NOMO-1 treated with dmso at 0.1 percent for 144 hours (cell line): Measurements from ENCODE around the gene ITGAL.
A peak's percentile ranks its signal among the peaks of the same experiment; 100 is the strongest.
"Not testable (repeated sequence)": the region's sequence is repeated elsewhere in the genome, so short reads cannot be mapped to it uniquely, and the experiment has no call there.

Experiments
- DNase-seq: peaks from one replicate; lab custom pipeline; 2025; ENCODE audit not compliant: unreplicated experiment; lab: John Stamatoyannopoulos, UW

ITGAL gene

DNA sequence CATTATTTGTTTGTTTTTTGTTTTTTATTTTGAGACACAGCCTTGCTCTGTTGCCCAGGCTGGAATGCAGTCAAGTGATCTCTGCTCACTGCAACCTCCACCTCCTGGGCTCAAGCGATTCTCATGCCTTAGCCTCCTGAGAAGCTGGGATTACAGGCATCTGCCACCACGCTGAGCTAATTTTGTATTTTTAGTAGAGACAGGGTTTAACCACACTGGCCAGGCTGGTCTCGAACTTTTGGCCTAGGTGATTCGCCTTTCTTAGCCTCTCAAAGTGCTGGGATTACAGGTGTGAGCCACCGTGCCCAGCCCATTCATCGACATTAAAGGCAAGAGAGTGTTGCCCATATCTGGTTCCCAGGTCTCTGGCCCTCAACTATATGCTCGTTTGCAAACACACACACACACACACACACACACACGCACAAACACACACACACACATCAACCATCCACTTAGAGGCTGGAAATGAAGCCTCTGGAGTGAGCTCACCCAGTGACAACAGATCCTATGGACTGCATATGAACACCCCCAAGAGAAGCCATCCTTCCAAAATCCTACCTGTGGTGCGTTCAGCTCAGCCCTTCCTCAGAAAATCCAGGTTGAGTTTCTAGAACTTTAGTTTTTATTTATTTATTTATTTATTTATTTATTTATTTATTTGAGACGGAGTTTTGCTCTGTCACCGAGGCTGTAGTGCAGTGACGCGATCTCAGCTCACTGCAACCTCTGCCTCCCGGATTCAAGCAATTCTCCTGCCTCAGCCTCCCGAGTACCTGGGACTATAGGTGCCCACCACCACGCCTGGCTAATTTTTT, 14.6 kb upstream of the ITGAL start:
- no peak for DNase-seq

DNA sequence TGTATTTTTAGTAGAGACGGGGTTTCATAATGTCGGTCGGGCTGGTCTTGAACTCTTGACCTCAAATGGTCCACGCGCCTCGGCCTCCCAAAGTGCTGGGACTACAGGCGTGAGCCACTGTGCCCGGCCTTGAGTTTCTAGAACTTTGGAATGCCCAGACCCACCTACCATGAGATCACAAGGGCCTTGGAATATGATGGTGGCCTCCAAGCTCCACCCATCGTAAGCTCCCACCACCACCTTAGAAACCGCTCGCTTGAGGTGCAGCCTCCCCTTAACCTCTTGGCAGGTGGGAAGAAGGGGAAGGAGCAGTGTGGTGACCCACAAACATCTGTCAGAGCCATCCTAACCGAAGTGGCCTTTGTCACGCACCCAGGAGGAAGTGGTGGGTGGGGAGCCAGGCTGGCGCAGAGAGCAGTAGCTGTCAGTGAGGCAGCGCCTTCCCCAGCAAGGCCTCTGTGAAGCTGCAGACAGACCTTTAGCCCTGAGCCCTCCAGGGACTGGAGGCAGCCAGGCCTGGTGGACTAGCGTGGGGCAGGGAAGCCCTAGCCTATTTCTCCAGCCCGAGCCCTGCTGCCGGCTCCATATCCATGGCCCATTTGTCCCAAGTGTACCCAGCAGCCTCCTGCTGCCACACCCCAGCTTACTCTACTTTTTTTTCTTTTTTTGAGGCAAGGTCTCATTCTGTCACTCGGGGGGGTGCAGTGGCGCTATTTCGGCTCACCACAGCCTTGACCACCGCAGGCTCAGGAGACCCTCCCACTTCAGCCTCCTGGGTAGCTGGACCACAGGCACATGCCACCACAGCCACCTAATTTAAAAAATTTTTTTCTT, 13.8 kb upstream of the ITGAL start:
- peak; percentile 97 for DNase-seq

DNA sequence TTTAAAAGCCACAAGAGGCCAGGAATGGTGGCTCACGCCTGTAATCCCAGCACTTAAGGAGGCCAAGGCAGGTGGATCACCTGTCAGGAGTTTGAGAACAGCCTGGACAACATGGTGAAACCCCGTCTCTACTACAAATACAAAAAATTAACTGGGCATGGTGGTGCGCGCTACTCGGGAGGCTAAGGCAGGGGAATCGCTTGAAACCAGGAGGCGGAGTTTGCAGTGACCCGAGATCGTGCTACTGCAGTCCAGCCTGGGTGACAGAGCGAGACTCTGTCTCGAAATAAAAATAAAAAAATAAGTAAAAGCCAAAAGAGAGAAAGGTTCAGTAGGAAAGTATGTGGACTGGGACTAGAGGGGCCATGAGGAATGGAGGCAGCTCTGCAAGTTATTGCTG, 13.1 kb upstream of the ITGAL start:
- DNase-seq: no peak

DNA sequence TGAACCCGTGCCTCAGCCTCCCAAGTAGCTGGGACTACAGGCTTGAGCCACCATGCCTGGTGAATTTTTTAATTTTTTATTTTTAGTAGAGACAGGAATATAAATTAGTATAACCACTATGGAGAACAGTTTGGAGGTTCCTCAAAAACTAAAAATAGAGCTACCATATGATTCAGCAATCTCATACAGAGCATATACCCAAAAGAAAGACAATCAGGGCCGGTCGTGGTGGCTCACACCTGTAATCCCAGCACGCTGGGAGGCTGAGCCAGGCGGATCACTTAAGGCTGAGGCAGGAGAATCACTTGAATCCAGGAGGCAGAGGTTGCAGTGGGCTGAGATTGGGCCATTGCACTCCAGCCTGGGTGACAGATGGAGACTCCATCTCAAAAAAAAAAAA, 11.1 kb upstream of the ITGAL start:
- not testable (repeated sequence) for DNase-seq

DNA sequence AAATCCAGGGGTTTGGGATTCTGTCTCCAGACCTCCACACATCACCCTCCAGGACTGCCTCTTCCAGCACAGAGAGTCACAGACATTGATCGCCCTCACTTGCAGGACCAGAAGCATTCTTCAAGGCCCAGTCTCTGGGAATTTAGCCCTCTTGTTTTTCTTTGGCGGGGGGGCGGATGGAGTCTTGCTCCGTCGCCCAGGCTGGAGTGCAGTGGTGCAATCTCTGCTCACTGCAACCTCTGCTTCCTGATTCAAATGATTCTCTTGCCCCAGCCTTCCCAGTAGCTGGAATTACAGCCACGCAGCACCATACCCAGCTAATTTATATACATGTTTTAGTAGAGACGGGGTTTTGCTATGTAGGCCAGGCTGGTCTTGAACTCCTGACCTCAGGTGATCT, 8.5 kb upstream of the ITGAL start:
- no peak for DNase-seq

DNA sequence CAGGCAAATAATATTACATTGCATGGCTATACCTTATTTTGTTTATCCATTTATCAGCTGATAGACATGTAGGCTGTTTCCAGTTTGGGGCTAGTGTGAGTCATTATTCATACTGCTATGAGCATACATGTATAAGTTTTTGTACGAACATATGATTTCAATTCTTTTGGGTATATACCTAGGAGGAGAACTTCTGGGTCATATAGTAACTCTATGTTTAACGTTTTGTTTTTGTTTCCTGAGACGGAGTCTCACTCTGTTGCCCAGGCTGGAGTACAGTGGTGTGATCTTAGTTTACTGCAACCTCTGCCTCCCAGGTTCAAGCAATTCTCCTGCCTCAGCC, 2.4 kb upstream of the ITGAL start:
- DNase-seq: no peak

DNA sequence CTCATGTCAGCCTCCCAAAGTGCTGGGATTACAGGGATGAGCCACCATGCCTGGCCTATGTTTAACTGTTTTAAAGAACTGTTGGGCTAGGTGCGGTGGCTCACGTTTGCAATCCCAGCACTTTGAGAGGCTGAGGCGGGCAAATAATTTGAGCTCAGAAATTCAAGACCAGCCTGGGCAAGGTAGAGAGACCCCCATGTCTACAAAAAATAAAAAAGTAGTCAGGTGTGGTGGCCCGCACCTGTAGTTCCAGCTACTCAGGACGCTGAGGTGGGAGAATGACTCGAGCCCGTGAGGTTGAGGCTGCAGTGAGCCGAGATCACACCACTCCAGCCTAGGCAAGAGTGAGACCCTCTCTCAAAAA, 1.9 kb upstream of the ITGAL start:
- no peak for DNase-seq

DNA sequence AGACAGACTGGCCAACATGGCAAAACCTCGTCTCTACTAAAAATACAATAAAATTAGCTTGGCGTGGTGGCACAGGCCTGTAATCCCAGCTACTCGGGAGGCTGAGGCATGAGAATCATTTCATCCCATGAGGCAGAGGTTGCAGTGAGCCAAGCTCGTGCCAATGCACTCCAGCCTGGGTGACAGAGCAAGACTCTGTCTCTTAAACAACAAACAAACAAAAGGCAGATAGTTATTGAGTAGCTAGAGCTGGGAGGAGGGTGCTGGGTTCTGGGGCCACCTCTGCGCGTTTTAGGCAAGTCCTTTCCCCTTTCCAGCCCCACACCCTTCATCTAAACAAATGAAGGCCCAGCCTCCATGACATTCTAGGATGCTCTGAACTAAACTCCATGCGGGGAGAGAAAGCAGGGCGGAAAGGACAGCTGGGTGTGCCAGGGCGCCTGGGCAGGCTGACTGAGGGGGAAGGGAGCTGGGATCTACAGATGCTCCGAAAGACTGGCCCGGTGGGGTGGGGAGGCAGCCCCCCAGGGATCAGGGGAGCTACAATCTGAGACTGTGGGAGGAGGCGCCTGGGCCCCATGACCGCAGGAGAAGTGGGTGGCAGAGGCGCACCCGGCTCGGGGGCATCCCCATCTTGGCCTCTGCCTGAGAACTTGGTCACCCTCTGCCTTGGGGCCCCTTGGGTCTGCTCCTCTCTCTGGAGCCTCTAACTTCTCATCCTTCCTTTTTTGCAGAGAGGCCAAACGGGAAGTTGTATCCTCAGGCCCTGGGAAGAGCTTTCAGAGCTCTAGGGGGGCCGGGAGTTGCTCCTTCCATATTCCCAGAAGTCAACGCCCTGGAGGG, 910 bp downstream of the ITGAL start:
- DNase-seq: no peak

DNA sequence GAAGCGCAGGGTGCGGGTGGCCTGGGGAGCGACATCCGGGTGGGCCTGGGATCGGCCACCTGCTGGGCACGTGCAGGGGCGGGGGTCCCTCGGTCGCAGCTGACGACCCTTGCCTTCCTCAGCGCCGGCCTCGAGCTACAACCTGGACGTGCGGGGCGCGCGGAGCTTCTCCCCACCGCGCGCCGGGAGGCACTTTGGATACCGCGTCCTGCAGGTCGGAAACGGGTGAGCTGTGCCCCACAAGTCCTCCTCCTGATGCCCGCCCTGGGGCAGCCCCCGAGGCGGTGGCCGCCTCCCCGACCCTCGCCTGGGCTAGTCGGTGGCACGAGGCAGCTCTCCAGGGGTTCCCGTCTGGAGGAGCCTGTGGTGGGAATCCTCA, 1.5 kb downstream of the ITGAL start:
- DNase-seq: no peak

DNA sequence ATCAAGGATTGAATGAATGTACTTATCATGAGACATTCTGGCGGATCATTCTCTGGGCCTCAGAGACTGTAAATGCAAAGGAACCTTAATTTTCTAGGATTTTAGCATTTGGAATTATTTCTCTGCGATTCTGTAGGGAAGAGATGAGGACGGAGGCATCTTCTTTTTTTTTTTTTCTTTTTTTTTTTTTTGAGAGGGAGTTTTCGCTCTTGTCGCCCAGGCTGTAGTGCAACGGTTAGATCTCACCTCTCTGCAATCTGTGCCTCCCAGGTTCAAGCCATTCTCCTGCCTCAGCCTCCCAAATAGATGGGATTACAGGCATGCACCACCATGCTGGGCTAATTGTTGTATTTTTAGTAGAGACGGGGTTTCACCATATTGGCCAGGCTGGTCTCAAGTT, 2.1 kb downstream of the ITGAL start:
- no peak for DNase-seq

DNA sequence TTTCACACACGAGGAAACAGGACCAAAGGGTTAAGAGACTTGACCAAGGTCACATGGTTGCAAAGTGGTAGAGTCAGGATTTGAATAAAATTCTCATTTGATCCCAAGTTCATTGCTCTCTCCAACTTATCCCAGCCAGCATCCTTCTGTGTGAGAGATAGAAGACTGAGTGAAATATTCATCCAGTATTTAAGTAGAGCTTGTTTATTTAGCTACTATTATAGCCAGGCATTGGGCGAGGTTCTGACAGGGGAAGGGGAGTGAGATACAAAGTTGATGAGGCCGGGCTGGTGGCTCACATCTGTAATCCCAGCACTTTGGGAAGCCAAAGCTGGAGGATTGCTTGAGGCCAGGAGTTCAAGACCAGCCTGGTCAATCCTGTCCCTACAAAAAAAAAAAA, 4.4 kb downstream of the ITGAL start:
- DNase-seq: no peak

DNA sequence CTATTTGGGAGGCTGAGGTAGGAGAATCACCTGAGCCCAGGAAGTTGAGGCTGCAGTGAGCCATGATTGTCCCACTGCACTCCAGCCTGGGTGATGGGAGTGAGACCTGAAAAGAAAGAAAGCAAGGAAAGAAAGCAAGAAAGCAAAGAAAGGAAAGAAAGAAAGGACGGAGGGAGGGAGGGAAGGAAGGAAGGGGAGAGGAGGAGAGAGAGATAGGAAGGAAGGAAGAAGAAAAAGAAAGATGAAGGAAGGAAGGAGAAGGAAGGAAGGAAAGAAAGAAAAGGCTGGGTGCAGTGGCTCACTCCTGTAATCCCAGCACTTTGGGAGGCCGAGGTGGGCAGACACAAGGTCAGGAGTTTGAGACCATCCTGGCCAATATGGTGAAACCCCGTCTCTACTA, 5.2 kb downstream of the ITGAL start:
- DNase-seq: not testable (repeated sequence)

DNA sequence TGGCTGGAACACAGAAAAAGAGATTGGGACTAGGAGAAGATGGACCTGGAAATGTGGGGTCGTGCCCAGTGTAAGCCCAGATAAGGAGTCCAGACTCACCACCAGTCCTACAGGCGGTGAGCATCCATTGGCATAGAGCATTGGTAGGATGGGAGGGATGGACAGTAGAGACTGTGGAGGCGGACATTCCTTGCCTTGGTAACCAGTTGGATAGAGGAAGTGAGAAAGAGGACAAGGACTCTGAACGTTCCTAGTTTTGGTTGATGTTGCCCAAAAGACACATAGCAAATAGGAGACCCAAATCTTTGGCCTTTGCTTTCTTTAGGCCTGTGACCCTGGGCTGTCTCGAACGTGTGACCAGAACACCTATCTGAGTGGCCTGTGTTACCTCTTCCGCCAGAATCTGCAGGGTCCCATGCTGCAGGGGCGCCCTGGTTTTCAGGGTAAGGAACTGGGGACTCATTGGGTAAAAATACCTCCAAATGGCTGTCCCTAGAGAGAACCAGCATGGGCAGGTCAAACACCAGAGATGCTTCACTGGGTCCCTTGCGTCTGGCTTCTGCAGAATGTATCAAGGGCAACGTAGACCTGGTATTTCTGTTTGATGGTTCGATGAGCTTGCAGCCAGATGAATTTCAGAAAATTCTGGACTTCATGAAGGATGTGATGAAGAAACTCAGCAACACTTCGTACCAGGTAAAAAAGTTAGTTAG, 6.4 kb downstream of the ITGAL start:
- no peak for DNase-seq

DNA sequence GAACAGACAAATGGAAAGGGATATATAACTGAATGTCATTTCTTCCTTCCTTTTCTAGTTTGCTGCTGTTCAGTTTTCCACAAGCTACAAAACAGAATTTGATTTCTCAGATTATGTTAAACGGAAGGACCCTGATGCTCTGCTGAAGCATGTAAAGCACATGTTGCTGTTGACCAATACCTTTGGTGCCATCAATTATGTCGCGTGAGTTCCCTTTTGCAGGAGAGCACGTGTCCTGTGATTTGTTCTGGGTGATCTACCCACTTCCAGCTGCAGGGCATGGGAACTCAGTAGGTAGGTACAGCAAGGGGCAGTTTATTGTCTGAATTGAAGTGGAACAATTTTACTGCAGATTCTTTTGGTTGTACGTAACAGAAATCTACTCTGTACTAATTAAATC, 8.8 kb downstream of the ITGAL start:
- no peak for DNase-seq

DNA sequence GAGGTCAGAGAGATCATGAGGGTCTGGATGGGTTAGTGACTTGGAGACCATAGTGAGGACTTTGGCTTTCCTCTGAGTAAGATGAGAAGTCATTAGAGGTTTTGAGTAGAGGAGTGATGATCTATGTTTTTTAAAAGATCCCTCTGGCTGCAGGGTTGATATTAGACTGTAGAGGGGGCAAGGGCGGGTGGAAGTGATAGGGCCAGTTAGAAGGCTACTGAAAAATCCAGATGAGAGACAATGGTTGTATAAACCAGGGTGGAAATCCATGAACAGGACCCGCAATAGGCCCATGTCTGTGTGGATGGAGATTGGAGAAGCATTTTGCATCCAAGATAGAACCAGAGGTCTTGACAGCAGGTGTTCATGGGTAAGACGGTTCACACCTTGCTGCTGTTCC, 9.8 kb downstream of the ITGAL start:
- DNase-seq: no peak

DNA sequence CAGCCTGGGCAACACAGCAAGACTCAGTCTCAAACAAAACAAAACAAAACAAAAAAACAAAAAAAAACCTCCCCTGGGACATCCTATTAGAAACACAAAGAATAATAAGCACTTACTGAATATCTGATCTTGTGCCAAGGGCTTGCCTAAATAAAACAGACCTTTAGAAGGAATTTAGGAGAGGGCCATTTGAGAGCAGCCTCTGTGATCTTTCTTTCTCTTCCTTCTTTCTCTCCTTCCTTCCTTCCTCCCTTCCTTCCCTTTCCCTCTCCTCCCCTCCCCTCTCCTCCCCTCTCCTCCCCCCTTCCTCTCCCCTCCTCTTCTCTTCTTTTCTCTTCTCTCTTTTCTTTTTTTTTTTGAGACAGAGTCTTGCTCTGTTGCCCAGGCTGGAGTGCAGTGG, 12.3 kb downstream of the ITGAL start:
- DNase-seq: no peak

DNA sequence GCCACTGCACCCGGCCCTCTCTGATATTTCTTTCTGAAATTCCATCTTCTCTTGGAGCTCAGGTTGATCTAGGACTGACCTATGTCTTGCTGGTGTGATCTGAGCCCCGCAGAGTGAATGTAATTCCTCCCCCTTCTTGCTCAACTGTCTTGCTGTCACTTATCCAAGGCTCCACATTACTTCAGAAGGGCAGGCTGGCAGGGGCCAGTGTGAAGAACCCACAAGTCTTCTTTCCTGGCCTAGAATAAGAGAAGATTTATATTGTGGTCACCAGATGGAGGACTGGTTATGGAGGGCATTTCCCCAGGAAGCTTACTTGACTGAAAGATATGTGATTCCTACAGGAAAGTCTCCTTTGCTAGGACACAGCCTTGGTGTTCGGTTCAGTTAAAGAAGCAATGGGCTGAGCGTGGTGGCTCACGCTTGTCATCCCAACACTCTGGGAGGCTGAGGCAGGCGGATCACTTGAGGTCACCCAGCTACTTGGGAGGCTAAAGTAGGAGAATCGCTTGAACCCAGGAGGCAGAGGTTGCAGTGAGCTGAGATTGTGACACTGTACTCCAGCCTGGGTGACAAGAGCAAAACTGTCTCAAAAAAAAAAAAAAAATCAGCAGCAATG, 13.4 kb downstream of the ITGAL start:
- no peak for DNase-seq

DNA sequence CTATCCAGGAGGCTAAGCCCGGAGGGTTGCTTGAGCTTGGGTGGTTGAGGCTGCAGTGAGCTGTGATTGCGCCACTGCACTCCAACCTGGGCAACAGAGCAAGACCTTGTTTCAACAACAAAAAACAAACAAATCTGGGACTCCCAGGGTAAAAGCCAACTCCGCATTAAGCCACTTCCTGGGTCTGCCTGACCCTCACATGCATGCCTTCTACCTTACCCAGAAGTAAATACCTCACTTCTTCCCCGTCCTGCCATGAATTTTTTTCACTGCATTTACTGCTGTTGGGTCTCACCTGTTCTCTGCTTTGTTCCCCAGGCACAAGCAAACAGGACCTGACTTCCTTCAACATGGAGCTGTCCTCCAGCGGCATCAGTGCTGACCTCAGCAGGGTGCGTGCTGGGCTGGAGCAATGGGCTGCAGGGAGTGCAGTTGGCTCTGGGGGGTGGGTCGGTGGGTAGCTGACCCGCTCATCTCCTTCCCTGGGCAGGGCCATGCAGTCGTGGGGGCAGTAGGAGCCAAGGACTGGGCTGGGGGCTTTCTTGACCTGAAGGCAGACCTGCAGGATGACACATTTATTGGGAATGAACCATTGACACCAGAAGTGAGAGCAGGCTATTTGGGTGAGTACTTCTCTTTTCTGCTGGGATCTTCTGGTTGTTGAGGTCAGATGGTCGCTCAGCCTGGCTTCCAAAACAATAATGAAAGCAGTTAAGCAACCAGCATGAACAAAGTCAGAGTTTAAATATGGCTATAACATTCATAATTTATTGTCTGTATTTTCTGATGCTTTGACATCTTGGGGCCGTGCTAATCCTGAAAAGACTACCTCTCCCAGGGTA, 16.4 kb downstream of the ITGAL start:
- DNase-seq: no peak

DNA sequence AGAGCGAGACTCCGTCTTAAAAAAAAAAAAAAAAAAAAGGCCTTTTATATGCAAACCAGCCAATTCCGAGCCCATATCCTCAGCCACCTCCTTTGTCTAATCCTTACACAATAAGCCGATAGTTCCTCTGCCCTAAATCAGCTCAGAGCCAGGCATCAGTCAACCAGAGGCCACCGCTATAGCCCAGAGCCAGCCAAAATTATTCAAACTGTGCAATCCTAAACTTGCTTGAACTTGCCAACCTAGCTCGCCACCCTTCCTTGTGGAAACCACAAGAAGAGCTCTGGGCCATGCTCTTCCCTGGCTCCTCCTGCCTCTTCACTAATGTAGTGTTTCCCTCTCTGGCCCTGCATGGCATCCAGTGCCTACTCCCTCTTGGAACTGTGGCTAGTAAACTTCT, 17.7 kb downstream of the ITGAL start:
- no peak for DNase-seq

DNA sequence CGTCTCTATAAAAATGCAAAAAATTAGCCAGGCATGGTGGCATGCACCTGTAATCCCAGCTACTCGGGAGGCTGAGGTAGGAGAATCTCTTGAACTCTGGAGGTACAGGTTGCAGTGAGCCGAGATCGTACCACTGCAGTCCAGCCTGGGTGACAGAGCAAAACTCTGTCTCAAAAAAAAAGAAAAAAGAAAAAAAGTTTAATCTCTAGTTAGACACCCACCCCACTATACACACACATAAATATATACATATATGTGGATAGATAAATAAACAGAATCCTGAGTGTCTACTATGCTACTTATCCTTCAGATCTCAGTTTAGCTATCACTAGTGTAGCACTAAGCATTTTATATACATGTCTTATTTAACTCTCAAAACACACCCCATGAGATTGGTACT, 18.7 kb downstream of the ITGAL start:
- DNase-seq: no peak
